HT1080 (cell line): Measurements from ENCODE around the gene STPG3. TPM values are rescaled to one million over a fixed set of nuclear protein-coding genes. Genes with fewer than 3 reads are reported as not detected.
A peak's percentile ranks its signal among the peaks of the same experiment; 100 is the strongest.

Source experiments
- DNase-seq: peaks from one replicate; pipeline ENCODE4 v3.0.0-alpha.2; 2015; ENCODE audit warnings: low read depth
- total RNA-seq: library from RNA; depleted of rRNA; stranded (reverse); fragments of >200 nt; shearing (Covaris generic); gene quantifications from 2 replicates; pipeline ENCODE4 v1.2.3, GENCODE V29; 2014

The STPG3 gene
- total RNA-seq, 1 experiment from 2014 or later = not detected

GRCh38 chr9:137221506-137222111 lies 29.5 kb upstream of the STPG3 start:
- no peak for DNase-seq

- no peak for DNase-seq
These were observed 28.7 kb upstream of the STPG3 start, which contains the start of gene RNF208 for GRCh38 chr9:137222190-137223077. RNF208 (minus strand) TSS chr9:137222240; CDS start chr9:137221212, 1,028 bp downstream.

DNA sequence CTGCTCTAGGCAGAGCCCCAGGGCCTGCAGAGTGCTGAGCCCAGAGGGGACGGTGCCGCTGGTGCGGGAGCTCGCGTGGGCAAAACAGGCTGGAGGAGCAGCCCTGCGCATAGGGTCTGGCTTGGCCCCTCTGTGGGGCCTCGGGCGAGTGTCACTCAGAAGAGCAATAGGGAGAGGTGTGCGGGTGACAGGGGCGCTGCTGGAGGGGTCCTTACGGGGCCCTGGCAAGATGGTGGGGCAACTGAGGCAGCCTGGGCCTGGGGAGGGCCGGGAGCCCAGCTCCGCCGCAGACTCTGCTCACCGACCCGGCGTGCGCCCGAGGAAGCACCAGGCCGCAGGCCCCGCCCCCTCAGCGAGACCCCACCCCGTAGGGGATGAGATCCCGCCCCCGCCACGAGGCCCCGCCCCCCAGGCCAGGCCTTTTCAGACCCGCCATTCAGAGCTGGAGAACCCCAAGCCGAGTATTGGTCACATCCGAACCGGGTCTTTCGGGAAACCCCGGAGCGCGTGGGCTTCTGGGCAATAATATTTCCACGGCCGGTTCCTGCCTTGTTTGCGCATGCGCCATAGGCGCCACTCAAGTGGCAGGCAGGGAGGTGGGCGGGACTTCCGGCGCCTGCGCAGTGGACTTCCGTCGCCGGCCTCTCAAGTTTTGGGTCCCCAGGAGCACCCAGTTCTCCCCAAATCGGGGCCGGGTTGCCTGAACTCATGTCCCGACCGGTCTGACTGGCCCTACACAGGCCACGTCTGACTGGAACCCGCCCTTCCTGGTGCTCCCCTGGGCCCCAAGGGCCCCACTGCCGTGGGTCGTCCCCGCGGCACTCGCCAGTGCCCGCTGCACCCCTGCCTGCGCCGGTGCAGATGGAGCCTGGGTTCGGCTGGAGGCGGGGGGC lies 27.8 kb upstream of the STPG3 start:
- DNase-seq = peak; percentile 96

- DNase-seq = peak; percentile 52
These were observed 26.0 kb upstream of the STPG3 start, which contains the start of gene CYSRT1 for GRCh38 chr9:137224830-137225694. CYSRT1 (plus strand) TSS chr9:137225174; CDS start chr9:137225622, 448 bp downstream.

DNA sequence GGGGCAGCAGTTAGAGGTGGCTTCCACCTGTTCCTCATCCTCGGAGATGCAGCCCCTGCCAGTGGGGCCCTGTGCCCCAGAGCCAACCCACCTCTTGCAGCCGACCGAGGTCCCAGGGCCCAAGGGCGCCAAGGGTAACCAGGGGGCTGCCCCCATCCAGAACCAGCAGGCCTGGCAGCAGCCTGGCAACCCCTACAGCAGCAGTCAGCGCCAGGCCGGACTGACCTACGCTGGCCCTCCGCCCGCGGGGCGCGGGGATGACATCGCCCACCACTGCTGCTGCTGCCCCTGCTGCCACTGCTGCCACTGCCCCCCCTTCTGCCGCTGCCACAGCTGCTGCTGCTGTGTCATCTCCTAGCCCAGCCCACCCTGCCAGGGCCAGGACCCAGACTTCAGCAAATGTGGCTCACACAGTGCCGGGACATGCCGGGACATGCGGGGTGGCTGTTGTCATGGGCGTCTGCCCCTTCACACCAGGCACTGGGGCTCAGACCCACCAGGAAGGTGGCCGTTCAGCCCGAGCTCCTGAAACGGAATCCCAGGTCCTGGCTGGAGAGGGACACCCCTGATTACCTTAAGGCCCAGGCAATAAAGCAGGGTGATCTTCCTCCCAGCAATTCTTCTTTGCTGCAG lies 25.3 kb upstream of the STPG3 start:
- no peak for DNase-seq

- peak; percentile 81 for DNase-seq
These were observed 24.6 kb upstream of the STPG3 start for GRCh38 chr9:137226338-137227053.

DNA sequence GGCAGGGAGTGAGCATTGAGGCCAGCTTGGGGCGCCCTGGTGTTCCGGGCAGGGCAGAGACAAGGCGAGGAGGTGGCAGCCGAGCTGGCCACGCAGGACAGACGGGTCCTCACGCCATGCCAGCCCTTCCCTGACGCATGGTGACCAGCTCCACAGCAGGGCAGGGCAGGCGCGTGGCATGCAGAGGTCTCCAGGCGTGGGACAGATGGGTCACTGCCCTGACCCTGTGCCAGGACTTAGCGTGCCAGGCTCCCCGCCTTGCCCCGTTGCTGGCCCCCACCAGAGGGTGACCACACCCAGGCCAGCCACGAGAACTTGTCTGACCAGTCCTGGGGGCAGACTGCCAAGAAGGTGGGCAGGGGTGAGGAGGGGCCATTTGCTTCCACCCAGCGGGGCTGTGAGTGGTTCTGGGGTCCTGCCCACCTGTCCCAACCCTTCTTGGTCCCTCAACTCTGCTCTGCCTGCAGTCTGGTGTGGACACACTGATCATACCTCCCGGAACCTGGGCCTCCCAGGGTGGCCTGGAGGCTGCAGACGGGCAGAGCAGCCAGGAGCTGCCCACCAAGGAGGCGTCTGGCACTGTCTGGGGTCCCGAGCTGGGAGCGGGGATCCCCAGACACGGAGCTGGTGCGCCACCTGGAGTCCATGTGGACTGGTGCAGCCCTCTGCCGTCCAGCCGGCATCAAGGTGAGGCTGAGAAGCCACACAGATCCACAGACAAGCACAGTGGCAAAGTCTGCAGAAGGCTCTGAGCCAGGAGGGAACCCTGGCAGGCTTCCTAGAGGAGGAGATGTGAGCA lies 23.8 kb upstream of the STPG3 start, which contains the start of gene RNF224:
RNF224 (plus strand) TSS at position 449 of the 799 bp plus-strand sequence. CDS start 834 bp downstream, outside the sequence.
- DNase-seq = peak; percentile 75

DNA sequence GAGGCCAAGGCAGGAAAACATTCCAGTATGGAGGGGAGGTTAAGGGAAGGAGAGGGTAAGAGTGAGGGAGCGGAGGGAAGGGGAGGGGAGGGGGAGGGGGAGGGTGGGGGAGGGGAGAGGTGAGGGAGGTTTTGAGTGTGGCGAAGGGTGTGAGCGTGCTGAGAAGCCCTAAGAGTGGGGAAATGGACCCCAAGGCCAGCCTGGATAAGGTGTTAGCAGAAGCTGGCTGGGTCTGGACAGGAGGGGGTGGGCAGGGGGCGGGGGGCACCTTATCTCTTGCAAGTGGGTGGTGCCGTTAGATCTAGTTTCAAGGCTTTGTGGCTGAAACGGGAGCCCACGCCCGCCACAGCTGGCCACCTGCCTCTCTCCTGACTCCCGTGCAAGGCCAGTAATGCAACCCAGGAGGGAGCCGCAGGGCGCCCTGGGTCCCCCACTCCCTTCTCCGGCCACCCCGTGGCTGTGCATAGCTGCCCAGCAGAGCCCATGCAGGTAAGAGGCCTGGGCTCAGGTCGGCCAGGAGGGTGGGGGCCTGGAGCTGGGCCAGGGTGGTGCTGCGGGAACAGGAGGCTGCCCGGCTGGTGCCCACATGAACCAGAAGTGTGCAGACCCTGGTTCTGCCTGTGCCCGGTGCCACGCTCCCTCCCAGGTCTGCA lies 23.1 kb upstream of the STPG3 start:
- no peak for DNase-seq

DNA sequence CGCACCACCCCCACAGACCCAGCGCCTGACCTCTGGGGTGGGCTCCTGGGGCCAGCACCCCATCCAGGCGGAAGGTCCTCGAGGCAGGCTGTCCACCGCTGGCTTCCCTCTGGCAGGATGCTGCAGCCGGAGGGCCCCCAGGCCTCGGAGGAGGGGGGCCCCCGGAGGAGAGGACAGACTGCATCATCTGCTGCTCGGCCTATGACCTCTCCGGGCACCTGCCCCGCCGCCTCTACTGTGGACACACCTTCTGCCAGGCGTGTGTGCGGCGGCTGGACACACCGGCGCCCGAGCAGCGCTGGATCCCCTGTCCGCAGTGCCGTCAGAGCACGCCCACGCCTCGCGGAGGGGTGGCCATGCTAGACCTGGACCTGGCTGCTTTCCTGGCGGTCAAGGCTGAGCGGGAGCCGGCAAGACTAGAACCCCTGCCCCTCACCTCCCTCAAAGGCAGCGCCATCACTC lies 22.5 kb upstream of the STPG3 start:
- DNase-seq = no peak

DNA sequence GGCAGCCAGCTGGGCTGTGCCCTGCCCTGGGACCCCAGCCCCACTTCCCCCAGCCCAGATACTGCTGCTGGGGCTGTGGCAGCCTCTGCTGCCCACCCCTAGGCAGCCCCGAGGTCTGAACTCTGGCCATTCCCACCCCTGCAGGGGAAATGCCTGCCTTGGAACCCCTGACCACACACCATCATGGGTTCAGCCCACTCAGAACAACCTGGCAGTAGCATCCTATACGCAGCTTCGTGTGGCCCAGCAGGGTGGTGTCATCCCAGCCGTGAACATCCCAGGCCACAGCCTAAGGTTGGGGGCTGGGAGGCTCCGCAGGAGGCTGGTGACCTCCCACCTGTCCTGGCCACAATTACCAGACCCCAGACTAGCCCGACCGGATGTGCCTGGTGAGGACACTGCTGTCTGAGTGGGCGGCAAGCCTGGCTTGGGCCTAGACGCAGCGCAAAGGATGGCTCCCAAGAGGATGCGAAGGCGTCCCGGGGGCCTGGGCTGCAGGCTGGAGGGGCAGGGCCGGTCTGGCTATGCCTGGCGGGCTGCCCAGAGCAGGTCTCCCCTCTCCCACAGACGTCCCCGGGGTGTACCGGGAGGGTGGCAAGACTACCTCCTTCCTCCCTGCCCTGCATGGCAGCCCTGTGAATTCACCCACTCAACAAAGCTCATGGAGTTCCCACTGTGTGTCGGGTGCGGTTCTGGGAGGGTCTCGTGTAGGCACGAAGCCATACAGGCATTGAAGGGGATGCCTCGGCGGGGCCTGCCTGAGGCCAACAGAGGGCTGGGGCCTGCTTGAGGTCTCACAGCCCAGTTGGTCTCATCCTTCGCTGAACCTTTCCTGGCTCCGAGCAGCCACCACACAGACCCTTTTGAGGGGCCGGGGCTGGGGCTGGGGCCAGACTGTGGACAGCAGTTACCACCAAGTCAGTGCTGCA lies 21.9 kb upstream of the STPG3 start:
- DNase-seq = no peak

DNA sequence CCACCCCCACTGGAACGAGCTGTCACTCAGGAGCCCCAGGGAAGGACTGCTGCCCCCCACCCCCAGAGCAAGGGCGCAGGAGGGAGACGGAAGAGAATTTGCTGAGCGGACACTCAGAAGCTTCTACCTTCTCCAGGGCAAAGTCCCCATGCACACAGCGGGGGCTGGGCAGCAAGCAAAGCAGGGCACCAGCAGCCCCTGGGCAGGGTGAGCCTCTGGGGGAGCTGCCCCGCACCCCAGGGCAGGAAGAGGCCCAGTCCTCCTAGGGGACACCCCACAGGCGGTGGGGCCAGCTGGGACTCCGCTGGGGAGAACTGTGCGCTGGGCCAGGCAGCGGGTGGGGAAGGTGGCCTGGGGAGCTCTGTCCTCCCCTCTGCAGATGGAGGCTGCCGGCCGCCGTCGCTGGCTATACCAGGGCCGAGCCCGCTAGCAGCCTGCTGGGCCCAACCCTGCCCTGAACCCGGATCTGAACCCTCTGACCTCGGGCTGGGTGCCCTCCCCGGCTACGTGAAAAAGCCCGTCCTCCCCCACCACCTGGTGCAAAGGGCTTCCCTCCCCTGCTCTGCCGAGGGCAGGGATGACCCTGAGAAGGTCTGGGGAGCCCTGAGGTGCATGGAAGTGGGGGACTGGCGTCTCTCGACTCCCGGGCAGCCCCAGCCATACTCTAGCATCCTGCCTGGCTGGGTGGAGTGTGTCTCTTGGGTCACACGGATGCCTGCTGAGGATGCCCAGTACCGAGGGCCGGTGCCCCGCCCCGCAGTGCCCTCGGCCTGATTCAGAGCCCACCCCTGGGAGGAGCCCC lies 21.0 kb upstream of the STPG3 start:
- DNase-seq = no peak

DNA sequence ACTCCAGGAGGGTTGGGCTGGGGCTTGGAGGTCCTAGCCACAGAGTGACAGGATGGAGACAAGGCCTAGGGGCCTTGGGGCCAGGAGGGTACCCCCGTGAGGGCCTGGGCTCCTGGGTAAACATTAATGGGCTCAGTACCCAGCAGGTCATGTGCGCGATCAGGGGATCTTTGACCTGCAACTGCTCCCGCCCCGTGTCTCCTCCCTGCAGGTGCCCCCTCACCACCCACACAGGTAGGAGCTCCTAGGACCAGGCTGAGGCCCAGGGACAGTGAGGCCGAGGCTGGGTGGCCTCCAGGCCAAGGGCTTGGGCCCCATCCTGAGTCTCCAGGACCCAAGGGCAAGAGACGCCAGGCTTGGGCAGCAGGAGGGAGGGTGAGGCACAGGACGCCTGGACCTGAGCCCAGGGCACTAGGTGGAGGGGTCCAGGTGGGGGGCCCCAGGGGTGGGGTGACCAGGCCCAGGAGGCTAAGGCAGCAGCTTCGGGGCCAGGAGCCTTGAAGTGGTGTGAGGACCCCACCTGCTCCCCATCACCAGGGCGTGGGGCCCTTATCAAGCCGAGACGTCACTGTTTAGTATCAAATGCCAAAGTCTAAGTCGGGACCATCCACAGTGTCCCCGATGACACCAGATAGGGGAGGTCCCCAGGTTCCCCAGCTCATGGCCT lies 20.2 kb upstream of the STPG3 start, which contains the start of gene SLC34A3:
SLC34A3 (plus strand) TSS at position 197 of the 667 bp plus-strand sequence. CDS start 802 bp downstream, outside the sequence.
- no peak for DNase-seq

DNA sequence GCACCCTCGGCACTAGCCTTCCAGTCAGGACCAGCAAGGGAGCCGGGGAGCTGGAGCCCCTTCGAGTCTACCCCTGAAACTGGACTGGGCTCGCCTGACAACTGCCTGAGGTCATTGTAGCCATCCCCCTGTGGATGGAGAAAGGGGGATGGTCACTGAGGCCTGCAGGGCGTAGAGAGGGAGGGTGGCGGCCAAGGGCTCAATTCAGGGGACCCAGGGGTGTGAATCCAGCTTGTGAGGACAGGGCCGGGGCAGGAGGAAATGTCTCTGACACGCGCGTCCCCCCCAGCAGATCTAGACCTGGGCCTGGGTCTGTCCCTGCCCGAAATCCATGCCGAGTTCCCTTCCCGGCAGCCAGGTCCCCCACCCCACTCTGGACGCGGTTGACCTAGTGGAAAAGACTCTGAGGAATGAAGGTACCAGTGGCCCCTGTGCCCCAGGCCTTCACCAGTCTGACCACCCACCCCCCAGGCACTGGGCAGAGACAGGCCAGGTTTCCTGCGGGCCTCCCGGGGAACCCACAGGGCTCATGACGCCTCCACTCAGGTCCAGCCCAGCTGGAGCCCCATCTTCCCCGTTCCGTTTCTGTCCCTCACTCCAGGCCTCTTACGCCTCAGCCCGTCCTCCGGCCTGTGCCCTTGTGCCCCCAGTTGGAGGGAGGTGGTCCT lies 19.6 kb upstream of the STPG3 start:
- no peak for DNase-seq

- no peak for DNase-seq
These were observed 19.0 kb upstream of the STPG3 start for GRCh38 chr9:137232101-137232500.
